NB4 (cell line): ENCODE measurements around the gene TMEM225.

ENCODE experiments used
- CTCF ChIP-seq: IDR thresholded peaks from one replicate; pipeline ENCODE4 v1.5.1; 2012; ENCODE audit warnings: low read depth, low read length
- MAX ChIP-seq: IDR thresholded peaks from 2 replicates; pipeline ENCODE4 v1.6.1; 2011; ENCODE audit warnings: low read depth, low read length
- MYC ChIP-seq: IDR thresholded peaks from 2 replicates; pipeline ENCODE4 v1.6.1; 2011; ENCODE audit warnings: low read depth, low read length
- POLR2A ChIP-seq: IDR thresholded peaks from 2 replicates; pipeline ENCODE4 v1.6.1; 2011; ENCODE audit warnings: mild to moderate bottlenecking; ENCODE audit not compliant: insufficient read length; ENCODE audit errors: extremely low read depth

- no peak for TF ChIP-seq CTCF
- TF ChIP-seq MYC, result no peak
- TF ChIP-seq POLR2A, result no peak
- no peak for TF ChIP-seq MAX
Measured at GRCh38 chr11:123892031-123892430, 6.6 kb upstream of the TMEM225 start.
